NT2/D1 (cell line): ENCODE measurements around the gene TRIM69.

Source experiments
- SUZ12 ChIP-seq: IDR thresholded peaks from 2 replicates; pipeline ENCODE4 v1.6.1; 2011; ENCODE audit not compliant: insufficient read length, insufficient read depth; ENCODE audit errors: extremely low read depth
- ZNF274 ChIP-seq: IDR thresholded peaks from 2 replicates; pipeline ENCODE4 v1.6.1; 2011; ENCODE audit warnings: mild to moderate bottlenecking, low read depth, low read length

DNA sequence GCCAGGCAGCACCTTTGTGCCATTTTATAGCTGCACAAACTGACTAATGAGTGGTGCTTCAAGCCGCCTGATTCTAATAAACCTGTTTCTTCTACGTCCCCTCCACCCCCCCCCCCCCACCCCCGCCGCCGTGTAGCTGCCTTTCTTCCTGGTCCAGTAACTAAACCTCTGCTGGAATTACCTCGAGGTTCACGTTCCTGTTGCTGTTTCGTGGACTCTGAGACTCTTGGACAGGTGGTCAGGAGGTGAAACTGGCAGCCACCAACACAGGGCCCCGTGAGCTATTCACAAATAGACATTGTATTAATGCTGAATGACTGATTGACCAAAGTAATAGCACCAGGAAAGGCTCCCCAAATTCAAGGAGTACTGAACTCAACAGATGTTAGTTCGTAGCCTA lies 73.9 kb downstream of the TRIM69 start:
- no peak for TF ChIP-seq ZNF274
- TF ChIP-seq SUZ12, result no peak
